Measurements from ENCODE around the gene CCND3.

GRCh38 chr6:41939176-41939847, 2.3 kb downstream of the CCND3 start:
- TF ChIP-seq CTCF (IDR thresholded peaks at IDR 0.05): no peak
- no peak for TF ChIP-seq POLR2A (IDR thresholded peaks at IDR 0.05)
